Adipose tissue (tissue), 3 donors: ENCODE data around the gene PFDN1. TPM values are rescaled to one million over a fixed set of nuclear protein-coding genes. Genes with fewer than 3 reads are reported as not detected.

Experiments
- H3K27ac ChIP-seq: one replicate; pipeline ENCODE4 v1.5.1; 2013; ENCODE audit warnings: low read depth, low read length
- WGBS, 3 donors: extraction: QIAGEN DNeasy Blood & Tissue Kit; methylation state at CpG; one replicate each; pipeline ENCODE4 v1.1.7; 2013; 5-methylcytosine and 5-hydroxymethylcytosine counted together
- polyA plus RNA-seq, 3 donors: library from polyadenylated mRNA; stranded (reverse); fragments of 200-250 nt; gene quantifications; one replicate each; pipeline ENCODE4 v1.2.3, GENCODE V29; 2013
- donor health status: healthy with polysubstance abuse.
- donor health status: Bipolar disorder and iron deficiency.
- donor health status: healthy.

Gene PFDN1
- polyA plus RNA-seq, 3 donors: 30.2 to 94.8 (median 85.1) TPM

DNA sequence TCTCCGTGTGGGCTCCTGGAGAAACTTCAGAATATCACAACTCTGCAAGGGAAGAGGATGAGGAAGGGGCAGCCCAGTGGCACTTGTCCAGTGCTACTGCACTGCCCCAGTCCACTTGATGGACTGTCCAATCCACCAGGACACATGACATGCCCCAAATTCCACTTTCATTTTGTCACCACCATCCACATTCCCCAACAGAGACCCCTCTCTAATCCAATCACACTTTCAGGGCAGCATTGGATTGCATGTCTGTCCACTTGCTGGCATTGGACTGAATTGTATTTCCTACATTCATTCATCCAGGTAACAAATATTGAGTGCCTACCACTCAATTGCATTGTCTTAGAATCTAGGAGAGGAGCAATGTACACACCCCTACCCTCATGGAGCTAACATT lies 28.7 kb upstream of the PFDN1 start:
- no peak overlapping the region for H3K27ac ChIP-seq

DNA sequence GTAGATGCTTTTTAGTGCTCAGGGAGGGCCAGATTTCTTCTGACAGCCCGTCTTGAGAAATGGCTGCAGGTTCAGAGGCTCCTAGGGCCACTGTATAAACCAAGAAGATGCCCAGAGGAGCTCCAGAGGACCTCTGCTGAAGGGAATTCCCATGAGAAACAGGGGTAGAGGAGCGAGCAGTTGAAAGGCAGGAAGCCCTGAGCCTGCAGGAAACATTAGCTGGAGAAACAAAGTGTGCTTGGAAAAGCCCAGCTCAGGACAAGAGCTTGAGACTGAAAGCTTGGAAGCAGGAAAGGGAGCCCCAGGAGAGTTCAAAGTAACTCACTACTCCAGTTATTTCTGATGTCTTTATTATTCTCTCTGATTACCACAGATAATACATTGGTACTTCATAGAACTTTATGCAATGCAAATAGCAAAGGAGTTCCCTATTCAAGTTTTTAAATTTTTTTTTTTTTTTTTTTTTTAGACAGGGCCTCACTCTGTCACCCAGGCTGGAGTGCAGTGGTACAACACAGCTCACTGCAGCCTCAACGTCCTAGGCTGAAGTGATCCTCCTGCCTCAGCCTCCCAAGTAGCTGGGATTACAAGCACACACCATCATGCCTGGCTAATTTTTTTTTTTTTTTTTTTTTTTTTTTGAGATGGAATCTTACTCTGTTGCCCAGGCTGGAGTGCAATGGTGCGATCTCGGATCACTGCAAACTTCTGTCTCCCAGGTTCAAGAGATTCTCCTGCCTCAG lies 27.0 kb upstream of the PFDN1 start:
- 71 to 85% (median 77%) methylated on average over 5 of the region's 5 CpGs for WGBS, 3 donors
- no peak overlapping the region for H3K27ac ChIP-seq

More for the DNA sequence above, 28.7 kb upstream of the PFDN1 start:
- 73 to 100% (median 78%) methylated on average over 1 of the region's 1 CpG for WGBS, 3 donors

DNA sequence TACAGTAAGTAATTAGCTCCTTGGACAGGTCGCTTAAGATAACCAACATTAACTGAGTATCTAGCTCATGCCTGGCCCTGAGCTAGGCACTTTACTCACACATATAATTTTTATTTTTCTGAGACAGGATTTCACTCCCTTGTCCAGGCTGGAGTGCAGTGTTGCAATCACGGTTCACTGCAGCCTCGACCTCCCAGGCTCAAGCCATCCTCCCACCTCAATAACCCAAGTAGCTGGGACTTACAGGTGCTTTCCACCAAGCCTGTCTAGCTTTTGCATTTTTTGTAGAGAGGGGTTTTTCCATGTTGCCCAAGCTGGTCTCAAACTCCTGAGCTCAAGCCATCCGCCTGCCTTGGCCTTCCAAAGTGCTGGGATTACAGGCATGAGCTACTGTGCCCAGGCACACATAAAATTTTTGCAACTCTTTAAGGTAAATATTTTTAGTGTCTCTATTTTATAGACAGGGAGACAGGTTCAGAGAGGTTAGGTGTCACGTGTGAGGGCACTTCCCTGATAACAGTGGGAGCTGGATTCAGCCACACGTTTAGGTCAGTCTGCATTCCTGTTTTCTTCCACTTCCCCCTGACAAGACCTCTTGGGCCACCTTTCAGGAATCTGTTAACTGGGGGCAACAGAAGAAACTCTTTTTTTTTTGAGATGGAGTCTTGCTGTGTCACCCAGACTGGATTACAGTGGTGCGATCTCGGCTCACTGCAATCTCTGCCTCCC lies 25.3 kb upstream of the PFDN1 start:
- no peak overlapping the region for H3K27ac ChIP-seq
- WGBS, 3 donors: 81 to 93% (median 85%) methylated on average over 8 of the region's 8 CpGs

DNA sequence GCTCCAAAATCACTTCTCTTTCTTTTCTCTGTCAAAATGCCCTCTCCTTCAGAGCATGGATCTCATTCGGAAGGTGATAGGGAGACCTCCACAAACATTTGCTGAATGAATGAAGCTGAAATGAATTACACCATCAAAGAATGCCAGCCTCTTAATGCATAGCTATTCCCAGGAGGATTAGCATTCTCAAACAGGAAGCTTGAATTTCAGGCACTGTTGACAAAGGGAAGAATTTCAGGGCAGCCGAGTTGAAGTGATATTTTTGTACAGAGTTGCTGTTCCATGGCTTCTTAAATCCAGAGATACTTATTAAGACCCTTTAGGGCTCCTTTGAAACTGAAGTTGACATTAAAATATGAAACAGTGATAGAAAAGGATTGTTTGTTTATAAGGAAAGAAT lies 24.7 kb upstream of the PFDN1 start:
- 52 to 65% (median 63%) methylated on average over 2 of the region's 2 CpGs for WGBS, 3 donors
- no peak overlapping the region for H3K27ac ChIP-seq

DNA sequence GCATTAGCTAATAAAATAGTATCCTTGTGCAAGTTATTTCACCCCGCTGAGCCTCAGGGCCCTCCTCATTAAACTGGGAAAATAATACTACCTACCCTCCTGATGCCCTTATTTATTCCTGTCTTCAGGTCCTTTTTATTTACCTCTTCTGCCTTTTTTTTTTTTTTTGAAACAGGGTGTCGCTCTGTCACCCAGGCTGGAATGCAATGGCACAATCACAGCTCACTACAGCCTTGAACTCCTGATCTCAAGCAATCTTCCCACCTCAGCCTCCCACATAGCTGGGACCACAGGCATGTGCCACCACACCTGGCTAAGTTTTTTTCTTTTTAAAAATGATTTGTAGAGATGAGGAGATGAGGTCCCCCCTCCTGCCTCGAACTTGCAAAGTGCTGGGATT lies 22.6 kb upstream of the PFDN1 start:
- 86 to 93% (median 86%) methylated on average over 3 of the region's 3 CpGs for WGBS, 3 donors
- H3K27ac ChIP-seq: no peak overlapping the region

DNA sequence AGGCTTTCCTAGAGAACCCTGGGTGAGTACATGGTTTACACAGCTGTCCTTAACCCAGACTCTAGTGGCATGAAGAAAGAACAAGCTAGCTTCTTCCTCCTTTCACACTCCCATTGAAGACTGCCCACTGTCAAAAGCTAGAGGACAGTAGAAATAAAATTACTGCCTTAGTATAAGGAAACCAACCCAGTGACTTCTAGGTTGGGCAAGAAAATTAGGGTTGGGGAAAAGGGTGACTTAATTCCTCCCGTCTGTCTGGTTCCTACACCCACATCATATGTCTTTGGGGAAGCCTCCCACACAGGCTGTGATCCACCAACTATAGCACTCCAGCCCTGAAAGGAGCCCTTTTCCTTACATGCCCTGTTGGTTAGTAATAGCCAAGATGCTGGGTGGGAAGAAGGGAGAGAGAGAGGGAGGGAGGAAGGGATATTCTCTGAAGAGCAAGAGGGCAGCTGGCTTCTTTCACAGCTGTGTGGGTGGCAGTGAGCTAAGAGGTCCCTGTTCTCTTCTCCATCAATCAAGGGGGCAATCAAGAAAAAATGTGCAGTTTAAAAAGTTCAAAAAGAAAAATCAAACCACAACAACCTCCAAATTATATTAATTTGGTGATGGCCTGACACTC lies 21.8 kb upstream of the PFDN1 start:
- no peak overlapping the region for H3K27ac ChIP-seq
- WGBS, 3 donors: 18 to 84% (median 41%) methylated on average over 1 of the region's 1 CpG

DNA sequence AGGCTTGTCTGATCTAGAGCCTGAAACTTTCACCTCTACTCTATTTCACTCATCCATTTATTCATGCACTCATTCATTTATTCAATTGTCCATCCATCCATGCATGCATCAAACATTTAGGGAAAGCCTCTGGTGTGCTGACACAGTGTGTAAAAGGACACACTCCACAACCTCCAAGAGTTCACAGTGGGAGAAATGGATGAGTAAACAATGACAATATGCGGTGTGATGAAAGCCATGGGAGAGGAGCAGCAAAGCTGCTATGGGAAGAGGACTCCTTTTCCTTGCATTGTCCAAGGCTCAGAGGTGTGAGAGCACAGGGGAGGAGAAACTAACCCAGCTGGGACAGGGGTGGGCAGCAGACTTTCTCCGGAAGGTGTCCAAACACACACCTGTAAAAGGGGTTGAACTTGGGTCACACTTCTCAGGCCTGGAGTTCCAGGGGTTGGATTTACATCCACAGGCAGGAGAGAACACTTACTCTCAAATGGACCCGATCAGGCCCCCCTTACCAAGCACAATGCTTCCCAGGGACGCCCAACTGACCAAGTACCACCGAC lies 21.2 kb upstream of the PFDN1 start:
- WGBS, 3 donors: 53 to 86% (median 84%) methylated on average over 5 of the region's 5 CpGs
- H3K27ac ChIP-seq: no peak overlapping the region

DNA sequence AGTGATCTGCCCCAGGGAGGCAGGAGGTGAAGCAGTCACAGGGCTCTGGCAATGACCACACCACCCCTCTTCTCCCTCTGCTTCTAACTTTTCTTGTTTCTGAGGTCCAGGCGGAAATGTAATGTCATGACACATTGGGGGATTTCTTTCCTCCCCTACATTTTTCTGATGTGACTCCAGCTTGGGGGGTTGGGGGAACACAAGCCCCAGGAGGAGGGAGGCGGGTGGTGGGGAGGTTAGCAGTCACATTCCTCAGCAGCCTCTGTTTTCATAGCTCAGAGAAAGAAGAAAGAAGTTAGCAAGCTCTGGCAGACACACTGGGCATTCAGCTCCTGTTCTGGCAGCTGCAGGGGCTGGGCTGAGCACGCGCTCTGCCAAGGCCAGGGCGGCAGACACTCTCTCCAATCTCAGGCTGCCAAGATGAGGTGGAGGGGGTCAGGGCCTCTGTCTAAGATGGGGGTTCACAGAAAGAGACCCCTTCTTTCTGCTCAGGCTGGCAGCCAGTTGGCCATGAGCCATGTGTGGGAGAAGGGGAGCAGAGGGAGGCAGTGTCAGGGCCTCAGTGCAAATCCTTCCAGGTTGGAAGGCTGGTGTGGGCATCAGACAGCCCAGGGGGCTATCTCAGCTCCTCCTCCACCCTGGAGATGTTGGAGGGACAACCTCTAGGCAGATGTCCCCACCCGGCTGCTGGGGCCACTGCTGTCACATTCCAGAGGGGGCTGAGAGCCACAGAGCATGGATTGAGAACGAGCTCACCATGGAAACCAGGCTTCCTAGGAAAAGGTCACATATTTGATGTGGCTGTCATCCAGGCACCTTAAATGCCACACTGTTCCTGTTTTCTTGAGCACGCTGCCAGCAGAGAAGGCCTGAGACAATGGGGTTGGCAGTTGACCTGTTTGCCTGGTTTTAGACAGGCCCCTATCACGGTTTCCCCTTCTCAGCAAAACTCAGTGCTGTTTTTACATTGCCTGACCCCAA lies 20.1 kb upstream of the PFDN1 start:
- 19 to 67% (median 51%) methylated on average over 9 of the region's 9 CpGs for WGBS, 3 donors
- no peak overlapping the region for H3K27ac ChIP-seq

DNA sequence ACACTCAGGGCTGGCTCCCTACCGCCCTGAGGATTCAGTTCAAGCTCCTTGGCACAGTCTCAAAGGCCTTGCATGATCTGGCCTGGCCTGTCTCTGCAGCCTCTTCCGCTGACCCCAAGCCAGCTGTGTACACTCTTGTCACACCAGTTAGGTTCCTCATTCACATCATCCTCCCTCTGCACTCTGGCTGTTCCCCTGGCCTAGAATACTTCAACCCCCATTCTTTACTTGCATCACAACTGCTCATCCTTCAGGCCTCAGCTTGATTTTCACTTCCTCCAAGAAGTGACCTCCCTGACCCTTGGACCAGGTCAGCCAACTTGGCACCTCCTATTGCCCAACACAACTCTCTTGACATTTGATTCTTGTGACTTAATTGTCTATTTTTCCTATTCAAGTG lies 18.9 kb upstream of the PFDN1 start:
- WGBS, 3 donors: 49 to 90% (median 66%) methylated on average over 2 of the region's 2 CpGs
- H3K27ac ChIP-seq: no peak overlapping the region

DNA sequence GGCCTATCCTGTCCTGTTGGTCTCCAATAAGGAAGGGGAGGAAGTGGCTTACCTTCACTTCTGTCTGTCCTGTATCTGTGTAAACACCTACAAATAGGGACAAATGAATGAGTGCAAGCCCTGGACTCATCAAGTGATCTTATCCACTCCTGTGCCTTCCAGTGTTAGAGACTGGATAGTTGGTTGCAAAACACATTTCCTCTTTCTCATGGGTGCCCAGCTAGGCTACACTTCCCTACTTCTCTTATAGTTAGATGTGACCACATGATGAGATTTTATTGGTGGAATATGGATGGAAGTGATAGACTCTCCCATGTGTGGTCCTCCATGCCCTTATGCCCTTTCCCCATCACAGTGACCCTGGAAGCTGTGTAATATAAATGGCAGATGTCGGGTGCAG lies 16.9 kb upstream of the PFDN1 start:
- 86 to 100% (median 95%) methylated on average over 1 of the region's 1 CpG for WGBS, 3 donors
- H3K27ac ChIP-seq: no peak overlapping the region

DNA sequence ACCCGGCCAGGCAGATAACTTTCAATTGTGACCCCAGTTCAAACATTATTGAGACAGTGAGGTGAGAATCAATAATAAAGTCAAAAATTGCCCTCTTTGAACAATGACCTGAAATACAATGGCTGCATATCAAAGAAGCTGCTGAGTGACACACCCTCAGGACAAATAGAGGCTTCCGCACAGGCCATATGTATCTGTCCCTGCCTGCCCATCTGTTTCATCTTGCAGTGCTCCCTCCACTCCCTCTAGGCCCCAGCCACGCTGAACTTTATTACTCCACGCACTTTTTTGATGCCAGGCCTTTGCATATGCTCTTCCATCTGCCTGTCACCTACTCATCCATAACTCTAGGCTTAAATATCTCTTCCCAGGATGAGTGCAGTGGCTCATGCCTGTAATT lies 15.9 kb upstream of the PFDN1 start:
- no peak overlapping the region for H3K27ac ChIP-seq
- WGBS, 3 donors: 90 to 93% (median 92%) methylated on average over 4 of the region's 4 CpGs

DNA sequence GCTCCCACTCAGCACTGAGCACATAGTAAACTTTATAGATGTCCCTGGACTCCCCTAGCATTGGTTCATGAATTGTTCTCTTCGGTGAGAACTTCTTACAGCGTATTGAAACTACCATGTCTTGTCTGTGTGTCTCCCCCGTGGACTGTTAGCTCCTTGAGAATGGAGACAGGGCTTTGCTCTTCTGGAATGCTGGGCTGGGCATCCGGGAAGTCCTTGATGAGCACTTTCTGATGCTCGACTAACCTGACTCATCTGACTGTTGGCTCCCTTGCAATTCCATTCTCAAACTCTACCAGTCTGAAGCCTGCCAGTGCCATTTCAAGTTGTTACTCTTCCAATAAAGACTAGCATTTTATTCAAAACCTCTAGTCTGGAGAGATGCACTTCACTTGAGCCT lies 15.0 kb upstream of the PFDN1 start:
- H3K27ac ChIP-seq: no peak overlapping the region
- WGBS, 3 donors: 84 to 86% (median 86%) methylated on average over 5 of the region's 5 CpGs

DNA sequence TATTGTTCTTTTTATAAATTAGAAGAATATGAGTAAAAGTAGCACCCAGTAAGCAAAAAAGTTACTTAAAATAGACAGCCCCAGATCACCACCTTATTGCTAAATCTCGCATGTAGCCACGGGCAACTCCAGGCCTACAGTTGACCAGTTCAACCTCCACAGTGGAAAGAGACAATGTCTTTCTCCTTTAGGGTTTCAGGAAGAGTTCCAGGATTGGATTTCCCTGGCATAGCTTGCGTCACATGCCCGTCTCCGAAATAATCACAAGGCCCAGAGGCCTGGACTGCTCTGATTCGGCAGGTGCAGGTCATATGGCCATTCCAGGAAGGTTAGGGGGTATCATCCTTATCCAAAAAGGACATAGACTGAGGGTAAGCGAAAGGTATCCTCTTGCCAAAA lies 9.9 kb upstream of the PFDN1 start:
- H3K27ac ChIP-seq: no peak overlapping the region
- 75 to 93% (median 85%) methylated on average over 7 of the region's 7 CpGs for WGBS, 3 donors

DNA sequence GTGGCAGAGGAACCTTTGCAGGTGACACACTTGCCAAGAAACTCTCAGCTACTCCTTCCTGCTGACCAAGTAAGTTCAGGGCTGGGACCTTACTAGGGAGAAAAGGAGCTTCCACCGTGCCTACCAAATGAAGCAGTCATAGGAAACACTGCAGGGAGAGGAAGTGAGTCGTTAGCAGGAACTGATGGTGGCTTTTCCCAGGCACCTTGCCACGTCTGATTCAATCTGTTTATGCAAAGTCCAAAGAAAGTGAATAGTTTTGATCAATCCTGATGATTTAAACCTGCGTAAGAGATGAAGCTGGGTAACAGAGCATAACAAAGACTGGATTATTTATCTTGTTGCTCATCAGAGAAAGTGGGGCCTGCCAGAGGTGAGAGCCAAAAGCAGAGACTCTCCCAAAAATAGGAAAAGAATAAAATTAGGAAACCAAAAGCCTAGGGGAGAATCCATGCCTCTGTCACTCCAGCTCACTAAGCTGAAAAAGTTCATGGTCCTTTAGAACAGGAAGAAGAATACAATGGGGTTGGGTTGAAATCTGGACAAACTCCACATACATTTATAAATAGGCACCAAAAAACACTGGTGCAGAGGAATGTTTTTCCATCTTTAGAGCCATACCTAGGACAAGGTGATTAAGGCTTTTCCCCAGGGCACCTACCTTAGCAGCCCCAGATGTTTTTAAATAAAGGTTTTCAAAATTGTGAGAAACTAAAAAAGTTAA lies 9.3 kb upstream of the PFDN1 start:
- H3K27ac ChIP-seq: no peak overlapping the region
- 26 to 44% (median 30%) methylated on average over 4 of the region's 4 CpGs for WGBS, 3 donors

DNA sequence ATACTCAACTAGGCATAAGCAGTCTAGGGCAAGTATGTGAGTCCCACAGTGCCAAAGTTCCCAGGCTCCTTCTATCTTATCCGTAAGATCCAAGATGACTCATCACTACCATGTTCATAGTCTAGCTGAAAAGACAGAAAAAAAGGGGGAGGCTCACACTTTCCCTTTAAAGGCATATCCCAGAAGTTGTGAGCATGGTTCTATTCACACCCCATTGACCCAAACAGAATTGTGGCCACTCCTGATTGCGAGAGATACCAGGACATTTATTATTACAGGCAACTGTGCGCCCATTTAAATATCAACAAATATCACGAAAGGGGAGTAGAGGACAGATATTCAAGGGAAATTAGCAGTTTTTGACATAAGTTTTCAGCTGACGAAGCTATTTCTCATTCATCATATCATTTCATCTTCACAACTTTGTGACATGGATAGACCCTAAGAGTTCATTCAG lies 8.1 kb upstream of the PFDN1 start:
- WGBS, 3 donors: 83 to 86% (median 85%) methylated on average over 5 of the region's 5 CpGs
- H3K27ac ChIP-seq: no peak overlapping the region

DNA sequence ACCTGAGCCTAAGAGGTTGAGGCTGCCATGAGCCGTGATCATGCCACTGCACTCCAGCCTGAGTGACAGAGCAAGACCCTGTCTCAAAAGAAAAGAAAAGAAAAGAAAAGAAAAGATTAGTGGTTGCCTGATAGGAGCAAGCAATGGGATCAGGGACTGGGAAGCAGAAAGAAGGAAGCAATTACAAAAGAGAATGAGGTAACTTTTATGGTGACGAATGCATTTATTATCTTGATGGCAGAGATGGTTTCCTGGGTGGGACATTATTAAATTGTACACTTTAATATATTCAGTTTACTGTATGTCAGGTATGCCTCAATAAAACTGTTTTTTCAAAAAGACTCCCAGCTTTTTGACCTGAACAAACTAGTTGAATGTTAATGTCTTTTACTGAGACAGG lies 7.5 kb upstream of the PFDN1 start:
- no peak overlapping the region for H3K27ac ChIP-seq
- 67 to 83% (median 73%) methylated on average over 2 of the region's 2 CpGs for WGBS, 3 donors

DNA sequence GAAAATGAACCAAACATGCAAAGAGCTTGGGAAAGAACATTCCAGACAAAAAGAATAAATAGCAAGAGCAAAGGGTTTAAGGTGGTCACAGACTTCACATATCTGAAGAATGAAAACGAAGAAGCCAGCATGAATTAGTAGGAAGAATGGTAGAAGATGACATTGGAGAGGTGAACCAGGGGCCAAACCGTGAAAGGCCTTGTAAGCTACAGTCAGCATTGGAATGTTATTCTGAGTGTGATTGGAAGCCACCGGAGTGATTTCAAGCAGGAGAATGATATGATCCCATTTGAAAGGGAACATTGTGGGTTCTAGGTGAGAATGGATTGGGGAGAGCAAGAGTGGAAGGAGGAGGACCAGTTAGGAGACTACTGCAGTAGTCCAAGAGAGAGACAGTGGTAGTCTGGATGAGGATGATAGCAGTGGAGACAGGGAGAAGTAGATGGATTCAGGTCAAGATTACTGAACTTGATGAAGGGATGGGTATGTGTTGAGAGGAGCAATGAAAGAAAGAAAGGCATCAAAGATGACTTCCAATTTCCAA lies 6.9 kb upstream of the PFDN1 start:
- H3K27ac ChIP-seq: no peak overlapping the region
- 92 to 93% (median 92%) methylated on average over 3 of the region's 3 CpGs for WGBS, 3 donors
